CD14-positive monocyte (primary cell): Measurements from ENCODE around the gene SLAMF6. TPM values are rescaled to one million over a fixed set of nuclear protein-coding genes. Genes with fewer than 3 reads are reported as not detected.
"Not testable (repeated sequence)": the region's sequence is repeated elsewhere in the genome, so short reads cannot be mapped to it uniquely, and the experiment has no call there.

ENCODE experiments used
- DNase-seq, 3 donors: peaks; one replicate each; pipeline ENCODE4 v3.0.0-alpha.2; 2011 to 2022
- H2AFZ ChIP-seq: 2 replicates; pipeline ENCODE4 v1.6.0; 2012; ENCODE audit warnings: mild to moderate bottlenecking, low read depth, low read length, inconsistent platforms; ENCODE audit not compliant: insufficient read depth, poor library complexity, severe bottlenecking
- H3K27ac ChIP-seq, 2 donors: 1 replicate in 1 of 2; 2 replicates in 1 of 2; pipeline ENCODE4 v1.5.1; 2012 to 2013; ENCODE audit warnings: low read length in 2 of 2, control low read depth in 1 of 2, inconsistent platforms in 1 of 2, low read depth in 1 of 2, mild to moderate bottlenecking in 1 of 2
- H3K27me3 ChIP-seq, 2 donors: one replicate each; pipeline versions ENCODE4 v1.6.0 to v1.6.1; 2011 to 2013; ENCODE audit warnings: low read length in 2 of 2; ENCODE audit not compliant: control insufficient read depth in 2 of 2, insufficient read depth in 2 of 2
- H3K36me3 ChIP-seq, 2 donors: replicated peaks in 1 of 2; 1 replicate in 1 of 2; 2 replicates in 1 of 2; pipeline versions ENCODE4 v1.5.1 to v1.6.1; 2012 to 2013; ENCODE audit warnings: low read length in 2 of 2, control low read depth in 1 of 2, inconsistent platforms in 1 of 2, mild to moderate bottlenecking in 1 of 2; ENCODE audit not compliant: insufficient read depth in 2 of 2, control insufficient read depth in 1 of 2
- H3K4me1 ChIP-seq, 2 donors: 1 replicate in 1 of 2; 2 replicates in 1 of 2; pipeline versions ENCODE4 v1.5.1 to v1.6.1; 2012 to 2013; ENCODE audit warnings: low read length in 2 of 2, control low read depth in 1 of 2, inconsistent platforms in 1 of 2, mild to moderate bottlenecking in 1 of 2, moderate library complexity in 1 of 2; ENCODE audit not compliant: insufficient read depth in 2 of 2, control insufficient read depth in 1 of 2
- H3K4me2 ChIP-seq: replicated peaks from 2 replicates; pipeline ENCODE3; 2012; ENCODE audit warnings: low read length, moderate library complexity, mild to moderate bottlenecking; ENCODE audit not compliant: poor library complexity, severe bottlenecking; ENCODE audit errors: extremely low read depth
- H3K4me3 ChIP-seq, 3 experiments: fragments of 200-600 bp in 1 of 3; sonication (generic) in 1 of 3; replicated peaks in 1 of 3; 1 replicate in 2 of 3; 2 replicates in 1 of 3; pipeline ENCODE4 v1.5.1; 2011 to 2013; ENCODE audit warnings: low read length in 3 of 3, mild to moderate bottlenecking in 3 of 3, control low read depth in 2 of 3, low read depth in 2 of 3, inconsistent platforms in 1 of 3, moderate library complexity in 1 of 3
- H3K79me2 ChIP-seq: 2 replicates; pipeline ENCODE4 v1.6.0; 2012; ENCODE audit warnings: mild to moderate bottlenecking, control low read depth, inconsistent platforms, low read length, moderate library complexity; ENCODE audit not compliant: insufficient read depth
- H3K9ac ChIP-seq: 2 replicates; pipeline ENCODE4 v1.6.0; 2017; ENCODE audit warnings: low read length, mild to moderate bottlenecking; ENCODE audit not compliant: insufficient read depth, poor library complexity, severe bottlenecking
- H3K9me3 ChIP-seq, 2 donors: replicated peaks in 1 of 2; 1 replicate in 1 of 2; 2 replicates in 1 of 2; pipeline versions ENCODE4 v1.5.1 to v1.6.1; 2012 to 2013; ENCODE audit warnings: low read length in 2 of 2, control low read depth in 1 of 2; ENCODE audit not compliant: control insufficient read depth in 1 of 2, insufficient read depth in 1 of 2
- H4K20me1 ChIP-seq: 2 replicates; pipeline ENCODE4 v1.6.0; 2012; ENCODE audit warnings: mild to moderate bottlenecking, low read length, control low read depth, moderate library complexity; ENCODE audit not compliant: insufficient read depth
- H3K27ac Mint-ChIP-seq, 7 donors: one replicate each; pipeline ENCODE4 v1.8.0; 2020; ENCODE audit warnings: mild to moderate bottlenecking in 7 of 7, mixed read lengths in 7 of 7, moderate library complexity in 6 of 7, inconsistent platforms in 2 of 7
- H3K27me3 Mint-ChIP-seq, 3 donors: one replicate each; pipeline ENCODE4 v1.8.0; 2021 to 2022; ENCODE audit warnings: low read depth in 3 of 3, mild to moderate bottlenecking in 3 of 3, mixed read lengths in 3 of 3, moderate library complexity in 3 of 3, inconsistent platforms in 1 of 3
- H3K36me3 Mint-ChIP-seq, 2 donors: one replicate each; pipeline ENCODE4 v1.8.0; 2020; ENCODE audit warnings: mixed read lengths in 2 of 2, inconsistent platforms in 1 of 2, mild to moderate bottlenecking in 1 of 2
- H3K4me1 Mint-ChIP-seq: one replicate; pipeline ENCODE4 v1.8.0; 2020; ENCODE audit warnings: mild to moderate bottlenecking, mixed read lengths
- H3K4me3 Mint-ChIP-seq, 2 donors: one replicate each; pipeline ENCODE4 v1.8.0; 2020; ENCODE audit warnings: mild to moderate bottlenecking in 2 of 2, mixed read lengths in 2 of 2, moderate library complexity in 1 of 2
- H3K9me3 Mint-ChIP-seq, 7 donors: one replicate each; pipeline ENCODE4 v1.8.0; 2020 to 2022; ENCODE audit warnings: mixed read lengths in 7 of 7, mild to moderate bottlenecking in 6 of 7, moderate library complexity in 6 of 7, inconsistent platforms in 2 of 7
- CTCF ChIP-seq: fragments of 200-600 bp; IDR thresholded peaks from one replicate; pipeline ENCODE4 v1.8.0; 2022; ENCODE audit warnings: antibody characterized with exemption, mild to moderate bottlenecking
- WGBS: methylation state at CpG from one replicate; pipeline ENCODE4 v1.1.5; 2013; ENCODE audit warnings: missing lambda C conversion rate; ENCODE audit not compliant: insufficient coverage; 5-methylcytosine and 5-hydroxymethylcytosine counted together
- intact Hi-C, 2 donors: fragments of 100-400 bp; cut with micrococcal nuclease; formaldehyde crosslinking; loops; one replicate each; pipeline versions ENCODE4 v1.15.0 to v1.15.1; 2023
- polyA plus RNA-seq, 3 donors: library from polyadenylated mRNA; depleted of rRNA in 1 of 3; unstranded in 2 of 3; stranded (reverse) in 1 of 3; fragments of 300-500 nt in 2 of 3; fragments of >200 nt in 1 of 3; fragmentation: Illumina TruSeq in 2 of 3; gene quantifications; 1 replicate in 2 of 3; 2 replicates in 1 of 3; pipeline ENCODE4 v1.2.3, GENCODE V29; 2012 to 2021

SLAMF6 gene
- polyA plus RNA-seq, 3 donors: 0.32 to 0.72 (median 0.50) TPM

GRCh38 chr1:160499631-160500030, 23.4 kb downstream of the SLAMF6 start:
- Histone ChIP-seq H3K9ac (no peak overlapping the region), H3K27me3 (no peaks in the 10 kb centered on the region), H3K4me3 (no peak overlapping the region), H2AFZ (no peak overlapping the region), H3K4me1 (peaks cover 10 to 13% of the 10 kb centered on the region in 2 donors), H3K4me2 (no peak overlapping the region), H3K36me3 (no peaks in the 10 kb centered on the region), H3K9me3 (no peaks in the 10 kb centered on the region), H3K79me2 (no peaks in the 10 kb centered on the region), H4K20me1 (no peaks in the 10 kb centered on the region), H3K27ac (peak overlapping the region in 1 of 2 donors; percentile 42)
- H3K4me1 Mint-ChIP-seq: peaks cover 25% of the 10 kb centered on the region
- H3K4me3 Mint-ChIP-seq: peak overlapping the region in 1 of 2 donors; percentile 19
- H3K27ac Mint-ChIP-seq: peak overlapping the region; percentile 6 to 91 (median 74)
- no peaks in the 10 kb centered on the region for H3K36me3 Mint-ChIP-seq
- H3K9me3 Mint-ChIP-seq: peaks cover 0 to 14% (median 9%) of the 10 kb centered on the region in 7 donors
- DNase-seq: peak; percentile 54 to 79 (median 63)
- 33% methylated on average over 1 of the region's 1 CpG for WGBS
- TF ChIP-seq CTCF: no peak
- intact Hi-C loops: no loop called here
- H3K27me3 Mint-ChIP-seq: no peaks in the 10 kb centered on the region

GRCh38 chr1:160498301-160499065, 24.6 kb downstream of the SLAMF6 start:
- H3K9me3 ChIP-seq, H2AFZ ChIP-seq, H3K27ac ChIP-seq, intact Hi-C loops, H3K27me3 Mint-ChIP-seq, H3K27me3 ChIP-seq, DNase-seq, H4K20me1 ChIP-seq, H3K36me3 ChIP-seq, H3K4me2 ChIP-seq, H3K9ac ChIP-seq, H3K36me3 Mint-ChIP-seq, H3K4me3 Mint-ChIP-seq, H3K4me3 ChIP-seq, H3K79me2 ChIP-seq: not testable (repeated sequence)
- Mint-ChIP-seq H3K4me1 (peaks cover 25% of the 10 kb centered on the region), H3K27ac (peak overlapping the region in 1 of 7 donors; percentile 10), H3K9me3 (peaks cover 0 to 12% (median 7%) of the 10 kb centered on the region in 7 donors)
- WGBS: no CpG with 5 or more reads among the region's 3 CpGs
- H3K4me1 ChIP-seq: peaks cover 10 to 13% of the 10 kb centered on the region in 2 donors
